Activated CD4-positive, alpha-beta T cell treated with anti-CD3 and anti-CD28 coated beads, Interleukin-2, amount 50 U/mL, for 48 hours (primary cell): ENCODE results near the gene FKRP.
"Not testable (repeated sequence)": the region's sequence is repeated elsewhere in the genome, so short reads cannot be mapped to it uniquely, and the experiment has no call there.

Source experiments
- DNase-seq, 2 experiments: peaks; one replicate each; pipeline ENCODE4 v3.0.0-alpha.2; 2020

Gene FKRP

GRCh38 chr19:46759817-46760333 lies 14.0 kb downstream of the FKRP start:
- no peak for DNase-seq

GRCh38 chr19:46760363-46760762 lies 14.5 kb downstream of the FKRP start:
- no peak for DNase-seq

- DNase-seq = not testable (repeated sequence)
Measured at GRCh38 chr19:46760897-46761296, 15.0 kb downstream of the FKRP start.

- no peak for DNase-seq
Measured at GRCh38 chr19:46761418-46761831, 15.6 kb downstream of the FKRP start.

GRCh38 chr19:46762245-46762890 lies 16.5 kb downstream of the FKRP start:
- no peak for DNase-seq

- DNase-seq = no peak
Measured at GRCh38 chr19:46764817-46765291, 19.0 kb downstream of the FKRP start.

- peak; percentile 65 to 76 for DNase-seq
Measured at GRCh38 chr19:46766569-46767317, 20.9 kb downstream of the FKRP start.

GRCh38 chr19:46768746-46769145 lies 22.9 kb downstream of the FKRP start:
- DNase-seq = not testable (repeated sequence)

GRCh38 chr19:46772170-46773017 lies 26.5 kb downstream of the FKRP start:
- peak in 1 of 2 experiments; percentile 26 for DNase-seq

- no peak for DNase-seq
Measured at GRCh38 chr19:46773018-46773399, 27.2 kb downstream of the FKRP start.

- no peak for DNase-seq
Measured at GRCh38 chr19:46775642-46776258, 29.9 kb downstream of the FKRP start.

GRCh38 chr19:46776927-46777911 lies 31.4 kb downstream of the FKRP start:
- DNase-seq = peak in 1 of 2 experiments; percentile 32

GRCh38 chr19:46777956-46778645 lies 32.2 kb downstream of the FKRP start:
- not testable (repeated sequence) for DNase-seq

GRCh38 chr19:46782355-46783019 lies 36.6 kb downstream of the FKRP start:
- no peak for DNase-seq

- DNase-seq = no peak
Measured at GRCh38 chr19:46783670-46784069, 37.8 kb downstream of the FKRP start.

GRCh38 chr19:46784262-46785053 lies 38.6 kb downstream of the FKRP start:
- peak; percentile 74 to 80 for DNase-seq

- DNase-seq = peak in 1 of 2 experiments; percentile 26
Measured at GRCh38 chr19:46785054-46785979, 39.5 kb downstream of the FKRP start.

GRCh38 chr19:46785980-46786235 lies 40.1 kb downstream of the FKRP start:
- no peak for DNase-seq
